ENCODE results near the gene BTG3.

- TF ChIP-seq CTCF (IDR thresholded peaks at IDR 0.05) (no peak), EP300 (IDR thresholded peaks at IDR 0.05) (no peak), POLR2A (IDR thresholded peaks at IDR 0.05) (no peak)
Observed at GRCh38 chr21:17545007-17545406, 67.7 kb downstream of the BTG3 start.
